HUDEP-2 (cell line): ENCODE measurements around the gene SON.
"Not testable (repeated sequence)": the region's sequence is repeated elsewhere in the genome, so short reads cannot be mapped to it uniquely, and the experiment has no call there.

Experiments
- DNase-seq, 76 experiments: peaks; one replicate each; lab custom pipeline; 2025; ENCODE audit not compliant: unreplicated experiment in 76 of 76; lab: John Stamatoyannopoulos, UW

Gene SON

DNA sequence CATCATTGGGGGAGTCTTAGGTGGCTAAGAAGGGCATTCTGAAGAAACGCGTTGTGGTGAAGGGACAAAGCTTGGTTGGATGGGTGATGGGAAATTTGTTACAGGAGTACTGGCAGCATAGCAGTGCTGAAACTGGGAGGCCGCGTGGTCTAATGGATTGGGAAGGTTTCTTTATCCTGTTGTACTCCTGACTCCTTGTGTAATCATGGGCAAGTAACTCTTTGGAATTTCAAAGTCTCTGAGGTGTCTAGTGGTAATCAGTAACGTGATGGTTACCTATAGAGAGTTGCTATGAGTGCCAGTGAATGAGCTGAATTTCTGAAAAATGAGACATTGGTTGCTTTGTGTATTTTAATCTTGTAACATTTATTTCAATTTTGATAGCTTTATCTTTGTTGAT is 27.2 kb downstream of the SON start:
- DNase-seq = no peak

DNA sequence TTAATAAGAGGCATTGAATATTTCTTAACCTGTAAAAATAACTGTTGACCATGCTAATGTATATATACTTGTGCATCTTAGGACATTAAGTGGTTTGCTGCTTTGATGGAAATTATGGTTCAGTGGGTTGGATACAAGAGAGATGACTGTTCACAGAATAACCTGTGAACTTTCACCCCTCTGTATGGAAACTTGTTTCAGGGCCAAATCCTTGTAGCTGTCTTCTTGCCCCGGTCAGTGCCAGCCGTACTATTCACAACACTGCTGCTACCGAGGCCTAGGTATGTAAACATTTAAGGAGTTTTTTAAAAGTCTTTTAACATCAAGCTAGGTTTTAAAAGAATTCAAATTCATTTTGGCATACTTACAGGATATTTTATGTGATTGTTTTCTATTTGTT is 29.5 kb downstream of the SON start:
- peak in 2 of 76 experiments; percentile 19 to 24 for DNase-seq

DNA sequence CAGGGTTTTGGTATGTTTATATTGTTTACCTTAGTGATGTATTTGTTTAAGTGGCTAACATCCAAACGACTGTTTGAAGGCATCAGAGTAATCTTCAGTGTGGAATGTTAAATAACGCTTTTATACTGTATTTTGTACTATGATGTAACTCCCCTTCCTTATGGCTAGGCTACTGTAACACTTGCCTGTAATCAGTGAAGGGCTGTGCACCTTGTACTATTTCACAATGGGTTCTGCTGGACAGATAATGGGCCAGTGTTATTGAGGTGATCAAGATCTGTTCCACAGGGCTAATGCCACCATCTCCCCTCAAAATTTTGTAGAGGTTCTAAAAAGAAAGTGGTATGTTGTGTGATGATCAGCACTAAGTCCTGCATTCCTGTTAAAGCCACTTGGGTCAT is 33.9 kb downstream of the SON start:
- not testable (repeated sequence) for DNase-seq

DNA sequence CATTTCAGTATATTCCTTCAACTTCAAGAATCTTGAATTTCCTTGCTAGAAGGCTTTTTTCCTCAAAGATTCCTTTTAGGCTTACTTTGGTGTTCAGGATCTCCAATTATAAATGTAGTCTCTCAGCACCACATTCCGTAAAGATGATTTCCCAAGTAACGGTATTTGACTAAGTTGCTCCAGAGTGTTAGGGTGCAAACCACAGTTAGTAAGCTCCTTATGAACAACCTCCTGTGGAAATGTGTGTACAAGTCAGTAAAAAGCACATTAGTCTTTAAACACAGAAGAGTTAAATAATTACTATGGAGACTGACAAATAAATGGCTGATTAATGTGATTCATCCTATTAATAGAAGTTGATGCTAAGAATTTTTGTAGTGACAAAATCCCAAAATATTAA is 35.4 kb downstream of the SON start:
- DNase-seq = no peak

DNA sequence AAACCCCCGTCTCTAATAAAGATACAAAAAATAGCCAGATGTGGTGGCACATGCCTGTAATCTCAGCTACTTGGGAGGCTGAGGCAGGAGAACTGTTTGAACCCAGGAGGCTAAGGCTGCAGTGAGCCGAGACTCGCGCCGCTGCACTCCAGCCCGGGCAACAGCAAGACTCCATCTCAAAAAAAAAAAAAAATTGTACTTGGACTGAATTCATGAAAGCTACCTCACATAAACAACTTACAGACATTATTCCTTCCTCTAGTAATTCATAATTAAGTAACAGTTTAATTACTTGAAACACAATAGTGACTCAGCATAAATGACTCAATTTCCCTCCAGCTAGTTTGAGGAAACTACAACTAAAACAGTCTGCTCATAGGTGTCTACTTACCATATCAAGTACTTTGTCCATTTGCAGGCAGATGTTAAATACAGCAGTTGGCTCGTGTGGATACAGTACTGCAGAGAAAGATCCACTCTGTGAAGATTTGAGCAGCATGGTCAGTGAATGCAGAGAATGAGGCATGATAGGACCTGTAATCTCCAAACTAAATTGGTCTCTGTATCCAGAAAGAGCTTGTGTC is 36.2 kb downstream of the SON start:
- no peak for DNase-seq

DNA sequence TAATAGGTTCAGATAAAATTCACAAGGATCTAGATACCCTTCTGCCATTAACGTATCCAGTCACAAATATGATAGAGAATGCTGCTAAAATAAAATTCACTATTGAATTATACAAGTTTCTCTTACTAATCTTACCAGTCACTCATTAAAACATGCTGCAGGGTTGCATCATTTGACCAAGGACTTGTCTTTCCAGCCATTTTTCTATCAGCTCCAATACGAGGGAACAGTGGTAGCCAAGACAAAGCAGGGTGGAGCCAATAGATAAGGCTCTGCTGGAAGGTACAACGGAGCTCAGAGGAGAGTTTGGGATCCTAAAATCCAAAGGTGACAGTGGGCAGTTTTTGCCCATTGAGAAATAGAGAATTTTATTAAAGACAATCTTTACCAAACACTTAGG is 41.6 kb downstream of the SON start:
- DNase-seq = peak in 11 of 76 experiments; percentile 3 to 55 (median 18)

DNA sequence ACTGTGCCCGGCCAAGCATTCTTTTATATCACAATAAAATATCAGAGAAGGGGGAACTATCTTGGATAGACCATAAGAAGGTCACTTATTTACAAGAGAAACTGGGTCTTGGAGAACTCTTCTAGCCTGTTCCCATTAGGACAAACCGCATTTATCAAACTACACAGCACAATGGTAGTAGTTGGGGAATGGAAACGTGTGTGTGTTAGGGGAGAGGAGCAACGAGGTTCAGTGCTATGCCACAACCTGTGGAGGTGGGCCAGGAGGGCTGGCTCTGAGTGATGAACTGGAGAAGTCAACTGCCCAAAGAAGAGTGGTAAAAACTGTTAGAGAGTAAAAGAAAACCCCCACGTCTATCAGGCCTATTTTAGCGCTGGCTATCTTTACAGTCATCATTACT is 44.1 kb downstream of the SON start:
- DNase-seq = no peak

DNA sequence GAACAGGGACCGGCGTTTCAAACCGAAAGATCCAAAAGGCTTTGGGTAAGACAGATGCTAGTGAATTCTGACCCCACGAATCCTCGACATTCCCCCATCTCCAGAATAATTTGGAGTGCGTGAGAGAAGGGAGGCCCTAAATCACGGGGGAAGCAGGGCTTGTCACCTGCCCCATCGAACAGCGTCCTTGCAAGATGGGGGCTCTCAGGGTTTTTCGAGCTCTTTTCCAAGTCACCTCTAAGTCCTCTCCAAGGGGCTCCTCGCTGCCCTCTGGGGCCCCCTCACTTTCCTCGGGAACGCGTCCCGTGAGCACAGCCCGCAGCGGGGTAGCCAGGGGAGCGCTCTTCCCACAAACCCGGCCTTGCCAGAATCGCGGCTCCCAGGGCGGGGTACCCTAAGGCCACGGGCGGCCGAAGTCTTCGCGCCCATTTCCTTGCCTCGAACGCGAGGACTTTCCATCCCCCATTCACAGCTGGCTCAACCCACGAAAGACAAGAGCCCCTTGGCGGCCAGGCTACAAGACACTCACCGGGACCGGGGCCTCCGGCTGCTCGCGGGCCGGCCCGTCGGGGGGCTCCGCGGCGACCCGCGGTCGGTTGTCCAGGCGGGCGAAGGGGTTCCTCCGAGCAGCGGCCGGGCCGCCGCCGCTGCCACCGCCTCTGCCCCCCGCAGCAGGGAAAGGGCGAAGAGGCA is 45.1 kb downstream of the SON start:
- DNase-seq = peak in 42 of 76 experiments; percentile 18 to 81 (median 44)

DNA sequence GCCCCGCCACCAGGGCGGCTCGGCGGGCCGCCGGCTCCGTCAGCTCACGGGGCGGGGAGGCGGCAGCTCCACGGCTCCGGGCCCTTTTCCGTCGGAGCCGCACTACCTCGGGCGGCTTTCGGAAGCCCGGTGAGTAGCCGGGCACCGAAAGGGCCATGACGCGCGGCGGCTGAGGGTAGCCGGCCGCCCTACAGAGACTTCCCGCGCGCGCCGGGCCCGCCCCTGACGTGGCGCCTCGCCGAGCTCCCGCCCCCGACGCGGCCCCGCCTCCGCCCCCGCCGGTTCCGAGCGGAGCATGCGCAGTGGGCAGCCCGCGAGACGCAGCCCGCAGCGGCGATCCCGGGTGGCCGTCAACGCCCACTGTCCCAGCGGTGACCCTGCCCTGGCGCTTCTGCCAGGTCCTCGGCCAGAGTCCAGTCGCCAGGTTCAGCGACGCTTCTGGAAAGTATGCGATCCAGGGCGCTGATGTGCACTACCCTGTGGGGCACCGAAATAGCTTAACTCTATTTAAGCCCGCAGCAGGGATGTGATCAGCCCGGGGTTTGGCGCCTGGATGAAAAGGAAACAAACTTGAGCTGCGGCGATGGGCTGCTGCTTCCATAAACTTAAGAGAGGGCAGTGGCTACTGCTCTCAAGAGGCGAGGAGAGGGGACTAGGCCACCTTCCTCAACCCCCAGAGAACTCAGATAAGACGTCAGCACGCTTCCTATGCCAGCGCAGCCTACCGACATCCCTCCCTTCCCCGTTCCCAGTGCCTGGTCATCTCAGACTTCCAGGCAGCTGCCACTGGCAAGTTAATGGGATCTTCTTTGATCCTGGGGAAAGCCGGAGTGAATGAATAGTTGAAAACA is 45.9 kb downstream of the SON start, which contains the start of gene DONSON:
Gene DONSON, minus strand, starts transcription at position 200 of the 851 bp plus-strand sequence. Its CDS starts 43 bp downstream, at position 157.
- DNase-seq = peak in 72 of 76 experiments; percentile 21 to 98 (median 85)

DNA sequence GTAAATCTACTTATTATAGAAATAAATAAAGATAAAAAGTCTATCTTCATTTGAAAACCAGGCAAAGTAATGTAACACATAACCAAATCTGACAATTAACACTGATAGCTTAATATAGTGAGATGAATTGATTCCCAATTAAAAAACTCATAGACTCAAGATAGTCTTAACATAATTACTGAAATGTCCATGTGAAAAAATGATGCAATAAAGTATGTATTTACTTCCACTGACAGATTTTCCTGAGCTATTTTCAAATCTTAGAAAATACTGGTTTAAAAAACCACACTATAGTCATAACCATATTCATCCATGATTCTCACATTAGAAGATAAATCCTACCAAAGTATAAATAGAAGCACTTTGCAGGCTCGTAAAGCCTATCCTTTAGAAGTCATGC is 55.2 kb downstream of the SON start:
- no peak for DNase-seq

DNA sequence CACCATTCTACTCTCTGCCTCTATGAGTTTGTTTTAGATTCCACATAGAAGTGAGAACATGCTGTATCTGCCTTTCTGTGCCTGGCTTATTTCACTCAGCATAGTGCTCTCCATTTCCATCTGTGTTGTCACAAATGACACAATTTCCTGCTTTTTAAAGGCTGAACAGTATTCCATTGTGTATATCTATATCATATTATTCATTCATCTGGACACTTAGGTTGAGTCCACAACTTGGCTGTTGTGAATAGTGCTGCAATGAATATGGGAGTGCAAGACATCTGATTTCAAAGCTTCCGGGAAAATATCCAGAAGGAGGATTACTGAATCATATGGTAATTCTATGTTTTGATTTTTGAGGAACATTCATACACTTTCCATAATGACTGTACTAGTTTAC is 65.7 kb downstream of the SON start:
- DNase-seq = no peak

DNA sequence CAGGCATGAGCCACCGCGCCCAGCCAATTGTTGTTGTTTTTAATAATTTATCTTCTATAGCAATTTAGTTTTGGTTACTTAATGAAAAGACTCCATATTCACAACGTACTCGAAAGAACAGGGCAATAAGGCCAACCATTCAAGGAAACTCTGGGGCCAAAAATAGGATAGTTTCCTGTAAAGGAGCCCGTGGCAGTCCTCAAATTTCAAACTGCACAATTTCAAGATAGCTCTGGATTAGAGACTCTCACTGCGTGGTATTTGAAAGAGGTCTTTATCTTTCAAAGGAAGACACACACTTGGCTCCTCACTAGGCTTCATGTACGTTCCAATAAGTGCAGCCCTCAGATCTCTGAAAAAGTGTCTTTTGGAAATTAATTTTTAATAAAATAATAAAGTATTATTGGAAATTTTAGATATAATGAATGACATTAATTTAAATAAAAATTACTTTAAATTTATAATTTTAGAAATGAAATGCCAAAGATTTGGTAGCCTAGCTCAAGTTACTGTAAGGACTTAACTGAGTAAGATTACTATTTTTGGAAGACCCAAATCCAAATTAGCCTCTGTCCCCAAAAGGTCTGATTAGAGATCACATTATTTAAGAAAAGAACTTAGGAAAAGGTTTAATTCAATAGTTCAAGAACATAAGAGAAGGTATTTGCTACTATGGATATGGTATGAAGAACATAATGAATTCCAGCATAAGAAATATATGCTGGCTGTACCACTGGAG is 68.3 kb downstream of the SON start:
- no peak for DNase-seq

DNA sequence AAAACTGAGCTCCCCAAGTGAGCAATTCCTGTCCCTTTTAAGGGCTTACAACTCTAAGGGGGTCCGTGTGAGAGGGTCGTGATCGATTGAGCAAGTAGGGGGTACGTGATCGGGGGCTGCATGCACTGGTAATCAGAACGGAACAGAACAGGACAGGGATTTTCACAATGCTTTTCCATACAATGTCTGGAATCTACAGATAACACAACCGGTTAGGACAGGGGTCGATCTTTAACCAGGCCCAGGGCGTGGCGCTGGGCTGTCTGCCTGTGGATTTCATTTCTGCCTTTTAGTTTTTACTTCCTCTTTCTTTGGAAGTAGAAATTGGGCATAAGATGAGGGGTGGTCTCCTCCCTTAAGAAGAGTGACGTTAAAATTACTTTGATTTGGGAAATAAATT is 74.7 kb downstream of the SON start:
- DNase-seq = peak in 4 of 76 experiments; percentile 2 to 19 (median 14)

DNA sequence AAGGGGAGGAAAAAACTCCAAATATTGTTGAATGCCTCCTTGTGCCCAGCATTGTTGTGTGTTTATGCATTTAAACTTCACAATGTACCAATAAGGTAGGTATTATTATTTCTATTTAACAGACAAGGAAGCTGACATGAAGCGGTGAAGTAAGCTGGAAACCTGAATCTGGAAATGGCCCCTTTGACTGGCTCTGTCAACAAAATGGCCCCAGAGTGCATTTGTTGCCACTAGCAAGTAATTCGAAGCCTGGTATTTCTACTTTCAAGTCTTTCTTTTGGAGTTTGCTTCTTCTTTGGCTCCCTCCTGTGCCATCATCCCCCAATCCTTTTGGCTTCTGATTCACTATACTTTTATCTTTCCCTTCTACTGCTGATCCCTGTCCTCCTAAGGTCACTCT is 75.6 kb downstream of the SON start:
- DNase-seq = no peak

DNA sequence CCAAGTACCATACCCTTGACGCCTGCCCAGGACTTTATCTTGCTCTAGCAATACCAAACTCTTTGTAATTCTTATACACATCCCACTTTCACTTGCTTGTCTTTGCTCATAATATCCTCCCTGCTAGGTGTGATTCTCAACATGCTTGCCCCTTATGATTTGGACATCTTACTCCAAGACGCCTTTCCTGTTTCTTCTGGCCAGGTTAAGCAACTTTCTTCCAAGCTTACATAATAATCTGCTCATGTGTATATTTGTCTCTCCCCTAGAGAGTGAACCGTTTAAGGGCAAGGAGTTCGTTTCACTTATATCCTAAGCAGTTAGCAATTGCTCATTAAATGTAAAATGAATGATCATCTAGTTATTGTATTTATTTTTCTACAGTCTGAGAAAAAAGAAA is 76.9 kb downstream of the SON start:
- DNase-seq = no peak

DNA sequence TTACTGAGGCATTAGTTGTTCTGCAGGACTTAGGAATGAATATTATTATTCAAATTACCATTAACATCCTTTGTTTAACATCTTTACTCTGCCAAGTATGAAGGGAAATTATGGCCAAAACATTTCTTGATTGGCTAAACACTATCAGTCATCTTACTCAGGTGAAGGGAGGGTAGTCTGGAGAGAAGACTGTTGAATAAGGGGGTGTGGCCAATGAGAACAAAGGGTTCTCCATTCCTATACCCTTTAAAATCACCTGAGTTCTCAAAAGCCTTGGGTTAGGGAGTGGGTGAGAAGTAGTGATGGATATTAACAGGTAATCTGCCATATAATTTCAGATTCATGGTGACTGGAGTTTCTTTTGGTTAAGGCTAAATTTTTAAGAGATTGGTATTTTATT is 79.4 kb downstream of the SON start:
- no peak for DNase-seq

DNA sequence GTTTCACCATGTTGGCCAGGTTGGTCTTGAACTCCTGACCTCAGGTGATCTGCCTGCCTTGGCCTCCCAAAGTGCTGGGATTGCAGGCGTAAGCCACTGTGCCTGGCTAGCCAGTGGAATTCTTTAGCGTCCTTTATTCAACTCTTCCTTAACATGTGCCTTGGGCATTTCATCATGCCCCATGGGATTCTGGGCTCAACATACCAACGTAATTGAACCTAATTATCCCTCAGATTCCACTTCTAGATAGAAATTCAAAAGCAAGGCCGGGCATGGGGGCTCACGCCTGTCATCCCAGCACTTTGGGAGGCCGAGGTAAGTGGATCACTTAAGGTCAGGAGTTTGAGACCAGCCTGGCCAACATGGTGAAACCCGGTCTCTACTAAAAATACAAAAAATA is 83.3 kb downstream of the SON start:
- not testable (repeated sequence) for DNase-seq
